ENCODE data around the gene POLA2.
A peak's percentile ranks its signal among the peaks of the same experiment; 100 is the strongest.
"Not testable (repeated sequence)": the region's sequence is repeated elsewhere in the genome, so short reads cannot be mapped to it uniquely, and the experiment has no call there.

Gene POLA2

GRCh38 chr11:65260302-65260701 is 1.5 kb upstream of the POLA2 start:
- Histone ChIP-seq H3K27me3 (replicated peaks; ENCODE audit: control insufficient read depth, insufficient read depth, low read length) (no peaks in the 10 kb centered on the region), H3K36me3 (ENCODE audit: control insufficient read depth, insufficient read depth, low read length) (no peaks in the 10 kb centered on the region), H3K4me3 (replicated peaks; ENCODE audit: low read depth, low read length) (no peak overlapping the region)
- no peak for DNase-seq (ENCODE audit: extremely low read depth, insufficient read length)
- no peak for TF ChIP-seq CTCF (IDR thresholded peaks at IDR 0.05; ENCODE audit: insufficient read depth, low read length, poor library complexity, severe bottlenecking)

GRCh38 chr11:65260756-65261590 is 789 bp upstream of the POLA2 start:
- no peak for DNase-seq (ENCODE audit: extremely low read depth, insufficient read length)
- no peaks in the 10 kb centered on the region for H3K27me3 ChIP-seq (replicated peaks; ENCODE audit: control insufficient read depth, insufficient read depth, low read length)

GRCh38 chr11:65262381-65262680 is 569 bp downstream of the POLA2 start:
- no peak for TF ChIP-seq CTCF (IDR thresholded peaks at IDR 0.05; ENCODE audit: insufficient read depth, low read length, poor library complexity, severe bottlenecking)
- Histone ChIP-seq H3K36me3 (ENCODE audit: control insufficient read depth, insufficient read depth, low read length) (peaks cover 2% of the 10 kb centered on the region), H3K27me3 (replicated peaks; ENCODE audit: control insufficient read depth, insufficient read depth, low read length) (no peaks in the 10 kb centered on the region), H3K4me3 (replicated peaks; ENCODE audit: low read depth, low read length) (peak overlapping the region; percentile 91)
- DNase-seq (ENCODE audit: extremely low read depth, insufficient read length): no peak

More at GRCh38 chr11:65260756-65261590, 789 bp upstream of the POLA2 start:
- Histone ChIP-seq H3K36me3 (ENCODE audit: control insufficient read depth, insufficient read depth, low read length) (no peaks in the 10 kb centered on the region; the same call in 1 of the 2 replicates), H3K4me3 (replicated peaks; ENCODE audit: low read depth, low read length) (peak overlapping the region; percentile 91)
- TF ChIP-seq CTCF (IDR thresholded peaks at IDR 0.05; ENCODE audit: insufficient read depth, low read length, poor library complexity, severe bottlenecking): no peak

- TF ChIP-seq CTCF (IDR thresholded peaks at IDR 0.05; ENCODE audit: insufficient read depth, low read length, poor library complexity, severe bottlenecking): no peak
- DNase-seq (ENCODE audit: extremely low read depth, insufficient read length): peak; percentile 20
Observed at GRCh38 chr11:65262776-65263175, 1.0 kb downstream of the POLA2 start.

GRCh38 chr11:65264747-65265146 is 3.0 kb downstream of the POLA2 start:
- H3K36me3 ChIP-seq (ENCODE audit: control insufficient read depth, insufficient read depth, low read length); H3K27me3 ChIP-seq (replicated peaks; ENCODE audit: control insufficient read depth, insufficient read depth, low read length); DNase-seq (ENCODE audit: extremely low read depth, insufficient read length); H3K4me3 ChIP-seq (replicated peaks; ENCODE audit: low read depth, low read length): not testable (repeated sequence)

More at GRCh38 chr11:65262776-65263175, 1.0 kb downstream of the POLA2 start:
- Histone ChIP-seq H3K27me3 (replicated peaks; ENCODE audit: control insufficient read depth, insufficient read depth, low read length) (no peaks in the 10 kb centered on the region), H3K4me3 (replicated peaks; ENCODE audit: low read depth, low read length) (peak overlapping the region; percentile 91), H3K36me3 (ENCODE audit: control insufficient read depth, insufficient read depth, low read length) (peaks cover 2% of the 10 kb centered on the region)

- Histone ChIP-seq H3K4me3 (replicated peaks; ENCODE audit: low read depth, low read length) (no peak overlapping the region), H3K36me3 (ENCODE audit: control insufficient read depth, insufficient read depth, low read length) (peaks cover 6% of the 10 kb centered on the region), H3K27me3 (replicated peaks; ENCODE audit: control insufficient read depth, insufficient read depth, low read length) (no peaks in the 10 kb centered on the region)
- no peak for TF ChIP-seq CTCF (IDR thresholded peaks at IDR 0.05; ENCODE audit: insufficient read depth, low read length, poor library complexity, severe bottlenecking)
- no peak for DNase-seq (ENCODE audit: extremely low read depth, insufficient read length)
Observed at GRCh38 chr11:65266210-65266609, 4.4 kb downstream of the POLA2 start.

Measured in GM06990 (cell line).